Measurements from ENCODE around the gene SLC22A23. TPM values are rescaled to one million over a fixed set of nuclear protein-coding genes. Genes with fewer than 3 reads are reported as not detected.

SLC22A23 gene
- total and polyA plus RNA-seq, 4 donors = 4.9 to 45.4 (median 19.7) TPM

GRCh38 chr6:3317741-3318211 is 139.1 kb downstream of the SLC22A23 start:
- TF ChIP-seq NR2F2 (IDR thresholded peaks at IDR 0.05) (no peak), JUND (IDR thresholded peaks at IDR 0.05) (no peak)
- Histone ChIP-seq H3K4me1 (ENCODE audit: control insufficient read depth in 4 of 4, insufficient read depth in 4 of 4, low read length in 3 of 4) (no peaks in the 10 kb centered on the region), H3K9me3 (ENCODE audit: control insufficient read depth in 4 of 4, low read length in 3 of 4) (no peaks in the 10 kb centered on the region), H3K4me3 (ENCODE audit: low read depth in 1 of 3, low read length in 3 of 3) (no peak overlapping the region), H3K36me3 (ENCODE audit: control insufficient read depth in 4 of 4, insufficient read depth in 3 of 4, low read depth in 1 of 4, low read length in 3 of 4) (peaks cover 0 to 8% (median 5%) of the 10 kb centered on the region in 4 donors), H3K27me3 (ENCODE audit: control insufficient read depth in 4 of 4, insufficient read depth in 4 of 4, low read length in 3 of 4) (no peaks in the 10 kb centered on the region), H3K27ac (ENCODE audit: low read depth in 1 of 2, low read length in 2 of 2) (no peak overlapping the region), H3K9ac (ENCODE audit: low read depth in 1 of 2, low read length in 2 of 2) (no peak overlapping the region)
- 96% methylated on average over 11 of the region's 11 CpGs for WGBS
- no peak for DNase-seq (ENCODE audit: low spot score)

DNA sequence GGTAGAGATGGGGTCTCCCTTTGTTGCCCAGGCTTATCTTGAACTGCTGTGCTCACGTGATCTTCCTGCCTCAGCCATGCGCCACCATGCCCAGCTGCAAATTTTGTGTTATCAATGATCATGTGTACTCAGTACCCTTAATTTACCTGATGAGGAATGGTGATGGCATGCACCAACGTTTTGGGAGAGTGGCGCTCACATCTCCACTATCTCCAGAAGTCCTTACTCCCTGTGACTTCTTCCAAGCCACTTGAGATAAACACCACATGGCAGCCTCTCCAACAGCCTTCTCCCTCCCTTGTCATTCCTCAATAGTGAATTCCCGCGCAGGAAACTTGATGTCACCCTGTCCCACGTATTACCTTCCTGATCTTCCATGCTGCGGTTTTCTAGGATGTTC is 140.0 kb downstream of the SLC22A23 start:
- Histone ChIP-seq H3K4me3 (ENCODE audit: low read depth in 1 of 3, low read length in 3 of 3) (no peak overlapping the region), H3K27me3 (ENCODE audit: control insufficient read depth in 4 of 4, insufficient read depth in 4 of 4, low read length in 3 of 4) (no peaks in the 10 kb centered on the region), H3K36me3 (ENCODE audit: control insufficient read depth in 4 of 4, insufficient read depth in 3 of 4, low read depth in 1 of 4, low read length in 3 of 4) (peaks cover 0 to 6% (median 2%) of the 10 kb centered on the region in 4 donors), H3K9ac (ENCODE audit: low read depth in 1 of 2, low read length in 2 of 2) (no peak overlapping the region), H3K4me1 (ENCODE audit: control insufficient read depth in 4 of 4, insufficient read depth in 4 of 4, low read length in 3 of 4) (no peaks in the 10 kb centered on the region), H3K27ac (ENCODE audit: low read depth in 1 of 2, low read length in 2 of 2) (no peak overlapping the region), H3K9me3 (ENCODE audit: control insufficient read depth in 4 of 4, low read length in 3 of 4) (no peaks in the 10 kb centered on the region)
- no peak for DNase-seq (ENCODE audit: low spot score)
- 86% methylated on average over 8 of the region's 8 CpGs for WGBS
- no peak for TF ChIP-seq MAX (IDR thresholded peaks at IDR 0.05)
- TF ChIP-seq RXRA (IDR thresholded peaks at IDR 0.05) = no peak
- no peak for TF ChIP-seq EGR1 (IDR thresholded peaks at IDR 0.05; ENCODE audit: low read depth in 2 of 2)
- no peak for TF ChIP-seq HNF4A (conservative IDR thresholded peaks at IDR 0.05)
- TF ChIP-seq, protein P1, sequence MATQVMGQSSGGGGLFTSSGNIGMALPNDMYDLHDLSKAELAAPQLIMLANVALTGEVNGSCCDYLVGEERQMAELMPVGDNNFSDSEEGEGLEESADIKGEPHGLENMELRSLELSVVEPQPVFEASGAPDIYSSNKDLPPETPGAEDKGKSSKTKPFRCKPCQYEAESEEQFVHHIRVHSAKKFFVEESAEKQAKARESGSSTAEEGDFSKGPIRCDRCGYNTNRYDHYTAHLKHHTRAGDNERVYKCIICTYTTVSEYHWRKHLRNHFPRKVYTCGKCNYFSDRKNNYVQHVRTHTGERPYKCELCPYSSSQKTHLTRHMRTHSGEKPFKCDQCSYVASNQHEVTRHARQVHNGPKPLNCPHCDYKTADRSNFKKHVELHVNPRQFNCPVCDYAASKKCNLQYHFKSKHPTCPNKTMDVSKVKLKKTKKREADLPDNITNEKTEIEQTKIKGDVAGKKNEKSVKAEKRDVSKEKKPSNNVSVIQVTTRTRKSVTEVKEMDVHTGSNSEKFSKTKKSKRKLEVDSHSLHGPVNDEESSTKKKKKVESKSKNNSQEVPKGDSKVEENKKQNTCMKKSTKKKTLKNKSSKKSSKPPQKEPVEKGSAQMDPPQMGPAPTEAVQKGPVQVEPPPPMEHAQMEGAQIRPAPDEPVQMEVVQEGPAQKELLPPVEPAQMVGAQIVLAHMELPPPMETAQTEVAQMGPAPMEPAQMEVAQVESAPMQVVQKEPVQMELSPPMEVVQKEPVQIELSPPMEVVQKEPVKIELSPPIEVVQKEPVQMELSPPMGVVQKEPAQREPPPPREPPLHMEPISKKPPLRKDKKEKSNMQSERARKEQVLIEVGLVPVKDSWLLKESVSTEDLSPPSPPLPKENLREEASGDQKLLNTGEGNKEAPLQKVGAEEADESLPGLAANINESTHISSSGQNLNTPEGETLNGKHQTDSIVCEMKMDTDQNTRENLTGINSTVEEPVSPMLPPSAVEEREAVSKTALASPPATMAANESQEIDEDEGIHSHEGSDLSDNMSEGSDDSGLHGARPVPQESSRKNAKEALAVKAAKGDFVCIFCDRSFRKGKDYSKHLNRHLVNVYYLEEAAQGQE (IDR thresholded peaks at IDR 0.05) = no peak
- no peak for TF ChIP-seq TAF1 (conservative IDR thresholded peaks at IDR 0.05)
- no peak for TF ChIP-seq RAD21 (IDR thresholded peaks at IDR 0.05)
- TF ChIP-seq CTCF (IDR thresholded peaks at IDR 0.05; ENCODE audit: low read depth, low read length, missing input control) = no peak

DNA sequence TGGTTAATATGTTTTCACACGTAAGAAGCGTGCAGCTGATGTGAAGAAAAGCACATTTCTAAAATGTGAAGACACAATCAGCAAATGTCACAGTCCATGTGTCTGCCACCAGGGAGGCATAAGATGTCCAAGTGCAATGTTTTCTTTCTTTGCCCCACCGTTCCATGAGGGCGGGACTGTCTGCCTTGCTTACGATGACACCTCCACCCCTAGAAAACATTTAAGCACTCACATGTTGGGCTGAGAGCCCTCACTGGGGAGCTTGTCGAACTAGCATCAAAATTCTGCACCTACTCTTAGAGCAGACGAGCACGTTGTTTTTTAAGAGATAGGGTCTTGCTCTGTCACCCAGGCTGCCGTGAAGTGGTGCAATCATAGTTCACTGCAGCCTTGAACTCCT is 140.5 kb downstream of the SLC22A23 start:
- no peak overlapping the region for H3K9ac ChIP-seq (ENCODE audit: low read depth in 1 of 2, low read length in 2 of 2)
- 93% methylated on average over 9 of the region's 9 CpGs for WGBS
- no peaks in the 10 kb centered on the region for H3K9me3 ChIP-seq (ENCODE audit: control insufficient read depth in 4 of 4, low read length in 3 of 4)
- H3K4me3 ChIP-seq (ENCODE audit: low read depth in 1 of 3, low read length in 3 of 3) = no peak overlapping the region
- H3K27me3 ChIP-seq (ENCODE audit: control insufficient read depth in 4 of 4, insufficient read depth in 4 of 4, low read length in 3 of 4) = no peaks in the 10 kb centered on the region
- peaks cover 0 to 6% (median 2%) of the 10 kb centered on the region in 4 donors for H3K36me3 ChIP-seq (ENCODE audit: control insufficient read depth in 4 of 4, insufficient read depth in 3 of 4, low read depth in 1 of 4, low read length in 3 of 4)
- TF ChIP-seq HNF4G (IDR thresholded peaks at IDR 0.05) (no peak), TAF1 (conservative IDR thresholded peaks at IDR 0.05) (no peak), NR2F2 (IDR thresholded peaks at IDR 0.05) (no peak), JUND (IDR thresholded peaks at IDR 0.05) (no peak)
- no peaks in the 10 kb centered on the region for H3K4me1 ChIP-seq (ENCODE audit: control insufficient read depth in 4 of 4, insufficient read depth in 4 of 4, low read length in 3 of 4)
- no peak for DNase-seq (ENCODE audit: low spot score)
- no peak overlapping the region for H3K27ac ChIP-seq (ENCODE audit: low read depth in 1 of 2, low read length in 2 of 2)
